HUES64 (cell line): ENCODE measurements around the gene COASY.
"Not testable (repeated sequence)": the region's sequence is repeated elsewhere in the genome, so short reads cannot be mapped to it uniquely, and the experiment has no call there.

Experiments used
- H3K27ac ChIP-seq: 2 replicates; pipeline ENCODE4 v1.7.0; 2013; ENCODE audit warnings: low read depth, low read length, inconsistent platforms
- H3K27me3 ChIP-seq: 2 replicates; pipeline ENCODE4 v1.6.1; 2013; ENCODE audit warnings: mild to moderate bottlenecking, low read length; ENCODE audit not compliant: insufficient read depth
- H3K36me3 ChIP-seq: 2 replicates; pipeline ENCODE4 v1.6.1; 2013; ENCODE audit warnings: mild to moderate bottlenecking, low read length; ENCODE audit not compliant: insufficient read depth
- H3K4me1 ChIP-seq: 2 replicates; pipeline ENCODE4 v1.6.1; 2013; ENCODE audit warnings: mild to moderate bottlenecking, low read length, moderate library complexity; ENCODE audit not compliant: insufficient read depth
- H3K4me3 ChIP-seq: 2 replicates; pipeline ENCODE4 v1.5.1; 2013; ENCODE audit warnings: mild to moderate bottlenecking, low read length, moderate library complexity
- H3K9ac ChIP-seq: 2 replicates; pipeline ENCODE4 v1.6.1; 2013; ENCODE audit warnings: mild to moderate bottlenecking, low read depth, low read length
- H3K9me3 ChIP-seq: 2 replicates; pipeline ENCODE4 v1.6.1; 2013; ENCODE audit warnings: low read depth, low read length; ENCODE audit not compliant: insufficient read depth
- WGBS: fragments of 150-250, 120-280 bp; methylation state at CpG from one replicate; pipeline ENCODE4 v1.1.7; 2013; ENCODE audit warnings: missing lambda C conversion rate; 5-methylcytosine and 5-hydroxymethylcytosine counted together

COASY gene

GRCh38 chr17:42535155-42536047, 26.5 kb upstream of the COASY start:
- peak overlapping the region; percentile 72 for H3K4me3 ChIP-seq
- peaks cover 6% of the 10 kb centered on the region; the same call in 1 of the 2 replicates for H3K36me3 ChIP-seq
- H3K27me3 ChIP-seq, result peaks cover 20% of the 10 kb centered on the region
- peaks cover 9% of the 10 kb centered on the region; the same call in 1 of the 2 replicates for H3K4me1 ChIP-seq
- H3K9ac ChIP-seq, result peak overlapping the region; percentile 82; the same call in 1 of the 2 replicates
- H3K27ac ChIP-seq, result peak overlapping the region; percentile 15; the same call in 1 of the 2 replicates
- no peaks in the 10 kb centered on the region for H3K9me3 ChIP-seq
- WGBS, result 52% methylated on average over 26 of the region's 26 CpGs

- H3K4me1 ChIP-seq, result peaks cover 9% of the 10 kb centered on the region; the same call in 1 of the 2 replicates
- H3K27ac ChIP-seq, result peak within 1 kb of the TSS; percentile 45
These were observed 25.9 kb upstream of the COASY start, which contains the start of gene NAGLU for GRCh38 chr17:42536048-42536371. Gene NAGLU (plus strand): TSS chr17:42536241. CDS start chr17:42536273, 32 bp downstream.

GRCh38 chr17:42536372-42537155, 25.4 kb upstream of the COASY start:
- peak overlapping the region; percentile 45 for H3K27ac ChIP-seq
- no peaks in the 10 kb centered on the region for H3K9me3 ChIP-seq
- peaks cover 11% of the 10 kb centered on the region for H3K27me3 ChIP-seq
- H3K36me3 ChIP-seq, result peaks cover 13% of the 10 kb centered on the region; the same call in 1 of the 2 replicates
- H3K4me3 ChIP-seq, result peak overlapping the region; percentile 72
- 2% methylated on average over 65 of the region's 65 CpGs for WGBS
- H3K9ac ChIP-seq, result peak overlapping the region; percentile 82
- H3K4me1 ChIP-seq, result peaks cover 9% of the 10 kb centered on the region; the same call in 1 of the 2 replicates

More at GRCh38 chr17:42536048-42536371, 25.9 kb upstream of the COASY start, which contains the start of gene NAGLU:
- peaks cover 16% of the 10 kb centered on the region for H3K27me3 ChIP-seq
- peaks cover 11% of the 10 kb centered on the region; the same call in 1 of the 2 replicates for H3K36me3 ChIP-seq
- no peaks in the 10 kb centered on the region for H3K9me3 ChIP-seq
- peak within 1 kb of the TSS; percentile 72 for H3K4me3 ChIP-seq
- under 1% methylated on average over 40 of the region's 40 CpGs for WGBS
- peak within 1 kb of the TSS; percentile 82 for H3K9ac ChIP-seq

DNA sequence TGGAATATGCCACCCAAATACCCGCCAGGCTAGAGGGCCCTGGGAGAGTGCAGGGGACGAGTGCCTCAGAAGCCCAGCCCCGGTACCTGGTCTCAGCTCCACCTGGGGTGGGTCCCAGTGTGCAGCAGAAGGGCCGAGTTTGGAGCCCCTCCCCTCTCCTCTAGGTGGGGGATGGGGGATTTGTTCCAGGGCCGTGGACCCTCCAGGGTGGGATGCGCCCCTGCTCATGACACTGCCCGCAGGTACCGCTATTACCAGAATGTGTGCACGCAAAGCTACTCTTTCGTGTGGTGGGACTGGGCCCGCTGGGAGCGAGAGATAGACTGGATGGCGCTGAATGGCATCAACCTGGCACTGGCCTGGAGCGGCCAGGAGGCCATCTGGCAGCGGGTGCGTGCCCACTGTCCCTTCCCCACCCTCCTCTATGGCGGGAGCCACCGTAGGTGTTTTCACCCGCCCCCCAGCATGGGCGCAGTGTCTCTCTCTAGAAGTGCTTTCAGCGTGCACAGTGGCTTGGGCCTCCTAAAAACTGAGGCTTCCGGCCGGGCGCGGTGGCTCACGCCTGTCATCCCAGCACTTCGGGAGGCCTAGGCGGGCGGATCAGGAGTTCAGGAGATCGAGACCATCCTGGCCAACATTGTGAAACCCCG, 24.7 kb upstream of the COASY start:
- peaks cover 8% of the 10 kb centered on the region; the same call in 1 of the 2 replicates for H3K27me3 ChIP-seq
- H3K27ac ChIP-seq, result no peak overlapping the region
- peaks cover 13% of the 10 kb centered on the region; the same call in 1 of the 2 replicates for H3K36me3 ChIP-seq
- WGBS, result 86% methylated on average over 31 of the region's 31 CpGs
- no peaks in the 10 kb centered on the region for H3K9me3 ChIP-seq
- peak overlapping the region; percentile 82; the same call in 1 of the 2 replicates for H3K9ac ChIP-seq
- peak overlapping the region; percentile 72 for H3K4me3 ChIP-seq
- H3K4me1 ChIP-seq, result peaks cover 9% of the 10 kb centered on the region; the same call in 1 of the 2 replicates

- H3K27me3 ChIP-seq, result peaks cover 8% of the 10 kb centered on the region; the same call in 1 of the 2 replicates
- H3K9ac ChIP-seq, result no peak overlapping the region
- H3K4me1 ChIP-seq, result peaks cover 9% of the 10 kb centered on the region; the same call in 1 of the 2 replicates
- H3K9me3 ChIP-seq, result no peaks in the 10 kb centered on the region
- H3K4me3 ChIP-seq, result no peak overlapping the region
- WGBS, result 98% methylated on average over 5 of the region's 5 CpGs
- H3K27ac ChIP-seq, result no peak overlapping the region
- H3K36me3 ChIP-seq, result peaks cover 14% of the 10 kb centered on the region; the same call in 1 of the 2 replicates
These were observed 24.0 kb upstream of the COASY start for GRCh38 chr17:42537826-42538451.

GRCh38 chr17:42538482-42538881, 23.5 kb upstream of the COASY start:
- WGBS, result 98% methylated on average over 14 of the region's 14 CpGs
- Histone ChIP-seq H3K4me1 (peaks cover 9% of the 10 kb centered on the region; the same call in 1 of the 2 replicates), H3K9ac (no peak overlapping the region), H3K9me3 (no peaks in the 10 kb centered on the region), H3K4me3 (no peak overlapping the region), H3K27ac (no peak overlapping the region), H3K36me3 (peaks cover 19% of the 10 kb centered on the region; the same call in 1 of the 2 replicates), H3K27me3 (peaks cover 5% of the 10 kb centered on the region; the same call in 1 of the 2 replicates)

GRCh38 chr17:42540558-42540957, 21.4 kb upstream of the COASY start:
- not testable (repeated sequence) for H3K9ac ChIP-seq, H3K27me3 ChIP-seq, H3K9me3 ChIP-seq, H3K4me1 ChIP-seq, H3K27ac ChIP-seq, H3K4me3 ChIP-seq
- peaks cover 24% of the 10 kb centered on the region; the same call in 1 of the 2 replicates for H3K36me3 ChIP-seq
- WGBS, result 97% methylated on average over 4 of the region's 4 CpGs

DNA sequence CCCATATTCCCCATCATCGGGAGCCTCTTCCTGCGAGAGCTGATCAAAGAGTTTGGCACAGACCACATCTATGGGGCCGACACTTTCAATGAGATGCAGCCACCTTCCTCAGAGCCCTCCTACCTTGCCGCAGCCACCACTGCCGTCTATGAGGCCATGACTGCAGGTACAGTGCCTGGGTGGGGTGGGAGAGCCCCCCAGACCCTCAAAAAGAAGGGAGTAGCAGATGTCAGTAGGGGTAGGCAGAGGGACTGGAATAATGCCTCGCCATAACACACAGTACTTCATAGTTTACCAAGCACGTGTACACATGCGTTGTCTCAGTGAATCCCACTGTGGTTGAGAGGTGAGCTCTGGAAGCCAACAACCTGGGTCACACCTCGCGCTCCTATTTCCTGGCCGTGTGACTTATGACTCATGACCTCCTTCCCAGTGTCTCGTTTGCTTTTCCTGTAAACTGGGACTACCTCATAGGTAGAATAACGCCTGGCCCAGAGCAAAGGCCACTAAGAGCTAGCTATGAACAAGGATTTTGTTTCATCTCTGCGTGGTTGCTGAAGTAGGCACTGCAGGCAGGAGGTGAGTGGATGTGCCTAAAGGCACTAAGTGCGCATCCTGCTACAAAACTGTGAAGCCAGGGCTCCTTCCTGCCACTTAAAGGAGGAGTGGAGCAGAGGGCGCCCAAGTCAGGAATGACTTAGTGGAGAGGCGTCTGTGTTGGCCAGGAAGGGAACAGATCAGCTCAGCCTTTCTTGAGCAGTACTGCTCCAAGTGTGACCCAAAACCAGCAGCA, 20.7 kb upstream of the COASY start:
- H3K9me3 ChIP-seq, result no peaks in the 10 kb centered on the region
- H3K4me1 ChIP-seq, result peaks cover 6% of the 10 kb centered on the region; the same call in 1 of the 2 replicates
- H3K4me3 ChIP-seq, result no peak overlapping the region
- 92% methylated on average over 16 of the region's 17 CpGs for WGBS
- H3K9ac ChIP-seq, result no peak overlapping the region
- no peak overlapping the region for H3K27ac ChIP-seq
- H3K27me3 ChIP-seq, result no peaks in the 10 kb centered on the region
- H3K36me3 ChIP-seq, result peaks cover 24% of the 10 kb centered on the region; the same call in 1 of the 2 replicates

- H3K9ac ChIP-seq, result no peak overlapping the region
- no peak overlapping the region for H3K27ac ChIP-seq
- no peak overlapping the region for H3K4me3 ChIP-seq
- 96% methylated on average over 39 of the region's 39 CpGs for WGBS
- peaks cover 24% of the 10 kb centered on the region; the same call in 1 of the 2 replicates for H3K36me3 ChIP-seq
- H3K9me3 ChIP-seq, result no peaks in the 10 kb centered on the region
- H3K27me3 ChIP-seq, result no peaks in the 10 kb centered on the region
- H3K4me1 ChIP-seq, result no peaks in the 10 kb centered on the region
These were observed 18.5 kb upstream of the COASY start for GRCh38 chr17:42543190-42544079.
